ENCODE measurements around the gene ZNF358.

Gene ZNF358

DNA sequence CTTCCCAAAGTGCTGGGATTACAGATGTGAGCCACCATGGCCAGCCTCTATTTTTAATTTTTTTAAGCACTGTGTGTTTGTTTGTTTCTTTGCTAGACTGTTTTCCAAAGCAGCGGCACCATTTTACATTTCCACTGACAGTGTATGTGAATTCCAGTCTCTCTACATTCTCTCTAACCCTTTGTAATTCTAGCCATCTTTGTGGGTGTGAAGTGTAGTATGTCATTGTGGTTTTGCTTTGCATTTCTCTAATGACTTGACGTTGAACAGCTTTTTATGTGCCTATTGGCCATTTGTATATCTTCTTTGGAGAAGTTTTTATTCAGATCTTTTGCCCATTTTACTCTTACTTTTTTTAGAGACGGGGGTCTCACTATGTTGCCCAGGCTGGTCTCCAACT is 31.3 kb downstream of the ZNF358 start:
- Histone ChIP-seq H3K4me1 (peaks cover 17 to 54% (median 39%) of the 10 kb centered on the region in 10 experiments), H3K9ac (no peak overlapping the region)
- no peak for TF ChIP-seq Cebpa-rat (IDR thresholded peaks at IDR 0.05)

DNA sequence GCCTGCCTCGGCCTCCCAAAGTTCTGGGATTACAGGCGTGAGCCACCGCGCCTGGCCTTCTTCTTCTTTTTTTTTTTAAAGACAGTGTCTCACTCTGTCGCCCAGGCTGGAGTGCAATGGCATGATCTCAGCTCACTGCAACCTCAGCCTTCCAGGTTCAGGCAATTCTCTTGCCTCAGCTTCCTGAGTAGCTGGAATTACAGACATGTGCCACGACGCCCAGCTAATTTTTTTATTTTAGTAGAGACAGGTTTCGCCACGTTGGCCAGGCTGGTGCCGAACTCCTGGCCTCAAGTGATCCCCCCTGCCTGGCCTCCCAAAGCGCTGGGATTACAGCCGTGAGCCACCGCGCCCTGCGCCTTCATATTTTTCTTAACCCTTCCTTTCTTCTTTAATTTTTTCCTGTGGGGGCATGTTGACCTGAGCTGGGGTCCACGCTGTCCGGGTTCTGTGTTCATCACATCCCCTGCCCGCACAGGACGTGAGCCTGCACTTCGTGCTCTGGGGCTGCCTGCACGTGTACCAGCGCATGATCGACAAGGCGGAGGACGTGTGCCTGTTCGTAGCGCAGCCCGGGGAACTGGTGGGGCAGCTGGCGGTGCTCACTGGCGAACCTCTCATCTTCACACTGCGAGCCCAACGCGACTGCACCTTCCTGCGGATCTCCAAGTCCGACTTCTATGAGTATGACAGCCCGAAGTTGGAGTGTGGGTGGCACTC is 33.7 kb downstream of the ZNF358 start:
- Histone ChIP-seq H3K9ac (no peak overlapping the region), H3K4me2 (no peak overlapping the region), H3K9me3 (replicated peaks in 1 of 11) (peaks cover 0 to 3% (median 0%) of the 10 kb centered on the region in 11 experiments; a peak in 3 of 22 replicates), H3K36me3 (peaks cover 5 to 55% (median 36%) of the 10 kb centered on the region in 11 experiments), H3K4me3 (no peak overlapping the region), H4K20me1 (peaks cover 0 to 3% (median 0%) of the 10 kb centered on the region in 11 experiments; a peak in 1 of 22 replicates), H3K27ac (no peak overlapping the region), H3K27me3 (no peaks in the 10 kb centered on the region), H3K4me1 (peaks cover 14 to 30% (median 20%) of the 10 kb centered on the region in 10 experiments)
- TF ChIP-seq Cebpa-rat (IDR thresholded peaks at IDR 0.05): no peak

More for the DNA sequence above, 31.3 kb downstream of the ZNF358 start:
- Histone ChIP-seq H3K36me3 (peaks cover 17 to 49% (median 42%) of the 10 kb centered on the region in 11 experiments), H3K9me3 (replicated peaks in 1 of 11) (no peaks in the 10 kb centered on the region), H3K4me3 (no peak overlapping the region), H3K27ac (no peak overlapping the region; a peak in 1 of 22 replicates), H3K4me2 (peak overlapping the region in 2 of 11 experiments; percentile 80 to 84; a peak in 2 of 22 replicates), H4K20me1 (peaks cover 0 to 3% (median 0%) of the 10 kb centered on the region in 11 experiments; a peak in 1 of 22 replicates), H3K27me3 (no peaks in the 10 kb centered on the region)

DNA sequence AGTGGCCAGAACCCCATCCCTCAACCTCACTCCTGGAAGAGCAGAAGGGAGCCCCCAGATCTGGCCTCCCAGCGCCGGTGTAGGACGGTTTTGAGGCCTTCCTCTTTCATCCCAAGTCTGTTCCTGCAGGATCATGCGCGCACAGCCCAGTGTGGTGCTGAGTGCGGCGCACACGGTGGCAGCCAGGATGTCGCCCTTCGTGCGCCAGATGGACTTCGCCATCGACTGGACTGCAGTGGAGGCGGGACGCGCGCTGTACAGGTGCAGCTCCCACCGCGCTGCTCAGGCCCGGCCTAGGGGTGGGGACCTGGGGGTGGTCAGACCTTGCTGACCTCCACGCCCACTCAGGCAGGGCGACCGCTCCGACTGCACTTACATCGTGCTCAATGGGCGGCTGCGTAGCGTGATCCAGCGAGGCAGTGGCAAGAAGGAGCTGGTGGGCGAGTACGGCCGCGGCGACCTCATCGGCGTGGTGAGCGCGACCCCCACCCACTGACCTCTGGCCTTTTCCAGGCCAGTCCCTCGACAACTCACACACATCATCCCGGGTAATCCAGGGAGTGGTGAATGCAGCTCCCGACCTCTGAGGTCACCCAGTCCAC is 34.4 kb downstream of the ZNF358 start:
- H3K9me3 ChIP-seq (replicated peaks in 1 of 11): peaks cover 0 to 8% (median 0%) of the 10 kb centered on the region in 11 experiments; a peak in 5 of 22 replicates
- H3K4me3 ChIP-seq: no peak overlapping the region
- H3K4me2 ChIP-seq: no peak overlapping the region
- no peak overlapping the region for H3K27ac ChIP-seq
- no peak overlapping the region for H3K9ac ChIP-seq
- peaks cover 7 to 23% (median 14%) of the 10 kb centered on the region in 10 experiments for H3K4me1 ChIP-seq
- H4K20me1 ChIP-seq: 0 out of 22 replicates have a peak, but pooled peaks cover 0 to 3% (median 0%) of the 10 kb centered on the region in 11 experiments
- no peak for TF ChIP-seq Cebpa-rat (IDR thresholded peaks at IDR 0.05)
- H3K27me3 ChIP-seq: no peaks in the 10 kb centered on the region
- peaks cover 9 to 60% (median 41%) of the 10 kb centered on the region in 11 experiments for H3K36me3 ChIP-seq

DNA sequence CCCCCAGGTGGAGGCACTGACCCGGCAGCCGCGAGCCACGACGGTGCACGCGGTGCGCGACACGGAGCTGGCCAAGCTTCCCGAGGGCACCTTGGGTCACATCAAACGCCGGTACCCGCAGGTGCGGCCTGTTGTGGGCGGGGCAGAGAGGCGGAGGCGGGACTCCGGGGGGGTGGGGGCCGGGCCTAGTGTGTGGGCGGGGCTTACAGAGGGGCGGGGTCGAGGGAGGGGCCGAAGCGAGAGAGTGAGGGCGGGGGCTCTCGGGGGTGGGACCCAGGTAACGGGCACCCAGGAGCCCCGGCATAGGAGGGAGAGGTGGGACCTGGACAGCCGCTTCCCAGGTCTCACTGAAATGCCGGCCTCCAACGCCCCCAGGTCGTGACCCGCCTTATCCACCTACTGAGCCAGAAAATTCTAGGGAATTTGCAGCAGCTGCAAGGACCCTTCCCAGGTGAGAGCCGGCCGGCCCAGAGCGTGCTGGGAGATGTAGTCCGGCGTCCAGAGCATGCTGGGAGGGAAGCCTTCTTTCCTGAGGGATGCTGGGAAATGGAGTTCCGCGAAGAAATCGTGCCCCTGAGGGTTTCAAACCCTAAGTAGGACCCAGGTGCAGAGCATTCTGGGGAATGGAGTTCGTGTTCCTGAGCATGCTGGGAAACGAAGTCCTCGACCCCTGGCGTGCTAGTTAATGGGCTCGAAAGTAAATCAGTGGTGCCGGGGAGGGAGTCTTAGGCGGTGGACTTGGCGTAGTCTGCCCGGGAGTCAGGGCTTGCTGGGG is 35.3 kb downstream of the ZNF358 start:
- no peak for TF ChIP-seq Cebpa-rat (IDR thresholded peaks at IDR 0.05)
- Histone ChIP-seq H3K9ac (no peak overlapping the region), H3K4me3 (no peak overlapping the region), H3K4me1 (peaks cover 0 to 14% (median 5%) of the 10 kb centered on the region in 10 experiments; a peak in 11 of 20 replicates), H3K27ac (no peak overlapping the region), H4K20me1 (0 out of 22 replicates have a peak, but pooled peaks cover 0 to 3% (median 0%) of the 10 kb centered on the region in 11 experiments), H3K4me2 (no peak overlapping the region), H3K36me3 (peaks cover 15 to 69% (median 47%) of the 10 kb centered on the region in 11 experiments), H3K9me3 (replicated peaks in 1 of 11) (peaks cover 0 to 8% (median 0%) of the 10 kb centered on the region in 11 experiments; a peak in 5 of 22 replicates), H3K27me3 (no peaks in the 10 kb centered on the region)

DNA sequence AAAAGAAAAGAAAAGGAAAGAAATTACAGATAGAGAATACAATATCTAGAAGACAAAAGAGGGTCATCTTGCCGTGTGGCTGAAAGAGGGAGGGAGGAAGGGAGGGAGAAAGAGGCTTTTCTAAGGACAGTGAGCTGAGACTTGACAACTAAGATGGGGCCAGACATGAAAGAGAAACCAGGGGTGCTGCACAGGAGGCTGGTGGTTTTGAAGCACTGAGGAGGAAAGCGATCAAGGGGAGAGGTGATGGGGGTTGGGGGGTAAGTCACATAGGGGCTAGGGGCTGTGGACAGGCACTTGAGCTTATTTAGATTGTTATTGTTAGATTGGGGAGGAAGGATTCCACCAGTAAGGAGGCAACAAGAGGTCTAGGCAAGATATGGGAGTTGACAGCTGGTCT is 36.9 kb downstream of the ZNF358 start:
- Histone ChIP-seq H3K27ac (no peak overlapping the region), H3K4me2 (no peak overlapping the region), H3K36me3 (peaks cover 25 to 77% (median 56%) of the 10 kb centered on the region in 11 experiments), H3K9ac (no peak overlapping the region), H3K4me1 (no peaks in the 10 kb centered on the region), H3K4me3 (no peak overlapping the region), H4K20me1 (0 out of 22 replicates have a peak, but pooled peaks cover 0 to 3% (median 0%) of the 10 kb centered on the region in 11 experiments), H3K27me3 (no peaks in the 10 kb centered on the region), H3K9me3 (replicated peaks in 1 of 11) (peaks cover 0 to 8% (median 0%) of the 10 kb centered on the region in 11 experiments; a peak in 5 of 22 replicates)
- TF ChIP-seq Cebpa-rat (IDR thresholded peaks at IDR 0.05): no peak

DNA sequence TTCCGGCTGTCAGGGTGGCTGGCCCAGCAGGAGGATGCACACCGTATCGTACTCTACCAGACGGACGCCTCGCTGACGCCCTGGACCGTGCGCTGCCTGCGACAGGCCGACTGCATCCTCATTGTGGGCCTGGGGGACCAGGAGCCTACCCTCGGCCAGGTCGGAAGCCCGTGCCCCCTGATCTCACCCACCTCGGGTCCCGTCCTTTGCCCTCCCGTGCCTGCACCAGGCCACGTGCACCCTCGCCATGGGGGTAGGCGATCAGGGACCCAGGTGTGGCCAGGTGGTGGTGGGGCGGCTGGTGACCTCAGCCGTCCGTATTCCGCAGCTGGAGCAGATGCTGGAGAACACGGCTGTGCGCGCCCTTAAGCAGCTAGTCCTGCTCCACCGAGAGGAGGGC is 38.7 kb downstream of the ZNF358 start:
- H3K36me3 ChIP-seq: peaks cover 38 to 93% (median 72%) of the 10 kb centered on the region in 11 experiments
- no peak overlapping the region for H3K4me3 ChIP-seq

DNA sequence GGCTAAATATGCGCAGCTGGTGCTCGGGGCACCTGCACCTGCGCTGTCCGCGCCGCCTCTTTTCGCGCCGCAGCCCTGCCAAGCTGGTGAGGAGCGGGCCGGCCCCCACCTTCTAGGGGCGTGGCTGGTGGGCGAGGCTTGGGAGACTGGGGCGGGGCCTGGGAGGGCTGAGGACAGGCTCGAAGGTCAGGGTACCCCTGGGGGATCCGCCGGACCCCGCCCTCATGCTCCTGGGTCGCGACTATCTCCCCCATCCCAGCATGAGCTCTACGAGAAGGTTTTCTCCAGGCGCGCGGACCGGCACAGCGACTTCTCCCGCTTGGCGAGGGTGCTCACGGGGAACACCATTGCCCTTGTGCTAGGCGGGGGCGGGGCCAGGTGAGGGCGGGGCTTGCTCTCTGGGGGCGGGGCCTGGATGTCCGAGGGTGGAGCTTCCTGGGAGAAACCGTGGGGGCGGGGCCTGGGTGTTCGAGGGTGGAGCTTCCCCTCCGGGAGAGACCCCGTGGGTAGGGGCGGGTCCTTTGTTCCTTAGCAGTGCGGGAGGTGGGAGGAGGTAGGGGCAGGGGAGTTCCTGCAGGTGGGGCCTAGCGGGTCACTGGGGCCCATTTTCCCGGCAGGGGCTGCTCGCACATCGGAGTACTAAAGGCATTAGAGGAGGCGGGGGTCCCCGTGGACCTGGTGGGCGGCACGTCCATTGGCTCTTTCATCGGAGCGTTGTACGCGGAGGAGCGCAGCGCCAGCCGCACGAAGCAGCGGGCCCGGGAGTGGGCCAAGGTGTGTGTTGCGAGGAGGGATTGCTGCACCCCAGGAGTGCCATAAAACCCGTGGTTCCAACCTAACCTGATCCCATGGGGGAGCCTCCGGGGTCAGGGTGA is 39.3 kb downstream of the ZNF358 start:
- no peak overlapping the region for H3K9ac ChIP-seq
- H3K4me1 ChIP-seq: peaks cover 0 to 7% (median 0%) of the 10 kb centered on the region in 10 experiments; a peak in 1 of 20 replicates
- peaks cover 0 to 15% (median 0%) of the 10 kb centered on the region in 11 experiments; a peak in 4 of 22 replicates for H4K20me1 ChIP-seq
- H3K27ac ChIP-seq: no peak overlapping the region
- H3K4me3 ChIP-seq: no peak overlapping the region
- peaks cover 0 to 11% (median 3%) of the 10 kb centered on the region in 11 experiments; a peak in 12 of 22 replicates for H3K9me3 ChIP-seq (replicated peaks in 1 of 11)
- TF ChIP-seq Cebpa-rat (IDR thresholded peaks at IDR 0.05): no peak
- H3K27me3 ChIP-seq: no peaks in the 10 kb centered on the region
- no peak overlapping the region for H3K4me2 ChIP-seq
- peaks cover 40 to 93% (median 71%) of the 10 kb centered on the region in 11 experiments for H3K36me3 ChIP-seq

More for the DNA sequence above, 38.7 kb downstream of the ZNF358 start:
- no peaks in the 10 kb centered on the region for H3K27me3 ChIP-seq
- H3K9ac ChIP-seq: no peak overlapping the region
- no peak for TF ChIP-seq Cebpa-rat (IDR thresholded peaks at IDR 0.05)
- peaks cover 0 to 11% (median 0%) of the 10 kb centered on the region in 11 experiments; a peak in 3 of 22 replicates for H4K20me1 ChIP-seq
- H3K4me1 ChIP-seq: peaks cover 0 to 4% (median 0%) of the 10 kb centered on the region in 10 experiments; a peak in 1 of 20 replicates
- H3K9me3 ChIP-seq (replicated peaks in 1 of 11): peaks cover 0 to 8% (median 0%) of the 10 kb centered on the region in 11 experiments; a peak in 5 of 22 replicates
- no peak overlapping the region for H3K27ac ChIP-seq
- H3K4me2 ChIP-seq: no peak overlapping the region
